Esophagus mucosa (tissue), 1 donor: ENCODE results near the gene DCAF15. TPM values are rescaled to one million over a fixed set of nuclear protein-coding genes. Genes with fewer than 3 reads are reported as not detected.

Experiments
- ATAC-seq: fragments of 200-7000 bp; cut with Tn5 transposase; one replicate; pipeline ENCODE4 v1.9.1; 2020
- total RNA-seq: library from RNA; stranded (reverse); gene quantifications from one replicate; pipeline ENCODE4 v1.2.4, GENCODE V29; 2023
- donor health status: DM: yes; HTN: yes; CAD: no.

DCAF15 gene
- total RNA-seq, 1 donor from 2014 or later: 18.2 TPM

DNA sequence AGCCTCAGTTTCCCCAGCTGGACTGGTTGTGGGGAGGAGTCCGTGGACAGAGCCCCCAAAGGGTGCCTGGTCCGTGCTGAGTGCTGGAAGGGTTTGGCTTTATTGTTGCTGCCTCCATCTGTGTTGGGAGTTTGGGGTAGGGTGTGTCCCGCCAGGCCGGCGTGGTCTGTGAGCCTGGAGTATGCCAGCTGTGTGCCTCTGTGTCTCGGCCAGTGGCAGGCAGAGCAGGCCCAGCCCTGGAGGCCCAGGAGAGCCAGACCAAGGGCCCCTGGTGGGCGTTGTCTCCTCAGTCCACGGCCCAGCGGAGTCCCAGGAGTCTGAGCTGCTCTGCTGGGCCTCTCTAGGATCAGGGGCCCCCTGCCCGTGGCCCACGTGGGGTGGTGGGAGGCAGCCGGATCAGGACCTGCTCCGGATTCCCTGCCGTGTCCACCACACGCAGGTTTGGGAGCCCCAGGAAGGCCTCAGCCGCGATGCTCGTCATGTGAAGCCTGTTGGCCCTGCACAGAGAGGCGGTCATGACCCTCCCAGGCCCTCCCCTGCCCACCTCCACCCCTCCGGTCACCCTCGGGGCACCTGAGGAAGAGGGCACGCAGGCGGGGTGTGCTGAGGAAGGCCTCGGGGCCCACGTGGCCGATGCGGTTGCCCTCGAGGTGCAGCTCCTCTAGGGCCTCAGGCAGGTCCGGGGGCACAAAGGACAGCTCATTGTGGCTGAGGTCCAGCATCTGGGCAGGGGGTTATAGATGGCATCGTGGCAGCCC is 20.7 kb upstream of the DCAF15 start:
- no peak for ATAC-seq

DNA sequence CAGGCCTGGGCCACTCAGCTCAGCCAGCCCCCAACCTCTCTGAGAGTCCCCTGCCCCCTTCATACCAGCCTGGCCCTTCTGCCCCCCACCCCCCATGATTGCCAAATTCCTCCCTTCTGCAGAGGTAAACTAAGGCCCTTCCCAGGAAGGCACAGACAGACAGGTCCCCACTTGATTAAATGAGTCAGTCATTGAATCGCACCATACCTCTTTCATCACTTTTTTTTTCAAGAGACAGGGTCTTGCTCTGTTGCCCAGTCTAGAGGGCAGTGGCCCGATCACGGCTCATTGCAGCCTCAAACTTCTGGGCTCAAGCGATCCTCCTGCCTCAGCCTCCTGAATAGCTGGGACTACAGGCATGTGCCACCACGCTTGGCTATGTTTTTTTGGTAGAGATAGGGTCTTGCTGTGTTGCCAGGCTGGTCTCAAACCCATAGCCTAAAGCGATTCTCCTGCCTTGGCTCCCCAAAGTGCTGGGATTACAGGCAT is 20.1 kb upstream of the DCAF15 start:
- ATAC-seq: no peak

DNA sequence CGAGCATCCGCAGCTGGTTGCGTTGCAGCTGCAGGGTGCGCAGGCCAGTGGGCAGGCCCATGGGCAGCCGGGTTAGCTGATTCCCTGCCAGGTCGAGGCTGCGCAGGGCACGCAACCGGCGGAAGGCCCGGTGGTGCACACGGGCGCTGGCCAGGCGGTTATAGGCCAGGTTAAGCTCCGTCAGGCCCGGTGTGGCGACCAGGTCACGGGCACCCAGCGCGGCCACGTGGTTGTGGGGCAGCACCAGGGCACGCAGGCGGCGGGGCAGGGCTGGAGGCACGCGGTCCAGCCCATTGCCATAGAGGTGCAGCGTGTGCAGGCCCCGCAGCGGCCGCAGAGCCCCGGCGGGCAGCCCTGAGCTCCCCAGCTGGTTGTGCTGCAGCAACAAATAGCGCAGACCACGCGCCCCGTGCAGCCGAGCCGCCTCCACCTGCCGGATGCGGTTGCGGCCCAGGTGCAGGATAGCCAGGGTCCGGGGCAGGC is 19.4 kb upstream of the DCAF15 start:
- ATAC-seq: no peak

DNA sequence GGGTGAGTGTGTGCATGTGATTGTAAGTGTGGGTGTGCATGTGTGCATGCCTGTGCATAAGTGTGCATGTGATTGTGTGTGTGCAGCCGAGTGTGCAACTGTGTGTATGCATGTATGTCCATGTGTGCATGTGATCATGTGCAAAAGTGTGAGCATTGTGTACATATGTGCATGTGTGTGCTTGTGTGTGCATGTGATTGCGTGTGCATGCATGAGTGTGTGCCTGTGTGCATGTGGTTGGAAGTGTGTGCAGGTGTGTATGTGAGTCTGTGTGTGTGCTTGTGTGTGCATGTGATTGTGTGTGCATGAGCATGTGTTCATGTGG is 17.6 kb upstream of the DCAF15 start:
- no peak for ATAC-seq

DNA sequence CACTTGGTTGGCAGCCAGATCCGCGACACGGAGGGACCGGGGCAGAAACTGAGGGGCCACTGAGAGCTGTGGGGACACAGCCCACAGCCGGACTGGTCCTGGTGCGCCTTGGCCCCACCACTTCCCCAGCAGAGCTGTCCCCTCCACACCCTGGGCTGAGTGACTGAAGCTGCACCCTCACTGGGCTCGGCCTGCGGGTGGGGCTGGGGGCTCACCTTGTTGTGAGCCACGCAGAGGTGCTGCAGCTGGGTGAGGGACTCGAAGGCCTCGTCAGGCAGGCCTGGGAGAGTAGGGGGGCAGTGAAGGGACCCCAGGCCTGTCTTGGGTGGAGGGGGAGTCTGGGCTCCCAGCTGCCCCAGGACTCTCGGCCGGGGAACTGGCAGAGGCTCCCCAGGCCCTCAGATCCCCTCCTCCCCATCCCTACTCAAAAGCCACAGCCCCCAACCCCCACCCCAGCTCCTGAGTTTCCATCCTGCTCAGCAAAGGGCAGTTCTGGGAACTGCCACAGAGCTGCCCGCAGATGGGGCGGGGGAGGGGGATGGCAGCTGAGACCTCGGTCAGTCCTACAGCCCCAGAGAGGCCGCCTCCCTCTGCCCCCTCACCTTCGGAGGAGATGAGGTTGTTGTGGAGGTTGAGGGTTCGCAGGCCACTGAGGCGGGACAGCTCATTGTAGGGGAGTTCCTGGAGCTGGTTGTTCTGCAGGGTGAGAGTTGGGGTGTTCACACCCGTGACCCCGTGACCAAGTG is 16.4 kb upstream of the DCAF15 start:
- ATAC-seq: no peak

DNA sequence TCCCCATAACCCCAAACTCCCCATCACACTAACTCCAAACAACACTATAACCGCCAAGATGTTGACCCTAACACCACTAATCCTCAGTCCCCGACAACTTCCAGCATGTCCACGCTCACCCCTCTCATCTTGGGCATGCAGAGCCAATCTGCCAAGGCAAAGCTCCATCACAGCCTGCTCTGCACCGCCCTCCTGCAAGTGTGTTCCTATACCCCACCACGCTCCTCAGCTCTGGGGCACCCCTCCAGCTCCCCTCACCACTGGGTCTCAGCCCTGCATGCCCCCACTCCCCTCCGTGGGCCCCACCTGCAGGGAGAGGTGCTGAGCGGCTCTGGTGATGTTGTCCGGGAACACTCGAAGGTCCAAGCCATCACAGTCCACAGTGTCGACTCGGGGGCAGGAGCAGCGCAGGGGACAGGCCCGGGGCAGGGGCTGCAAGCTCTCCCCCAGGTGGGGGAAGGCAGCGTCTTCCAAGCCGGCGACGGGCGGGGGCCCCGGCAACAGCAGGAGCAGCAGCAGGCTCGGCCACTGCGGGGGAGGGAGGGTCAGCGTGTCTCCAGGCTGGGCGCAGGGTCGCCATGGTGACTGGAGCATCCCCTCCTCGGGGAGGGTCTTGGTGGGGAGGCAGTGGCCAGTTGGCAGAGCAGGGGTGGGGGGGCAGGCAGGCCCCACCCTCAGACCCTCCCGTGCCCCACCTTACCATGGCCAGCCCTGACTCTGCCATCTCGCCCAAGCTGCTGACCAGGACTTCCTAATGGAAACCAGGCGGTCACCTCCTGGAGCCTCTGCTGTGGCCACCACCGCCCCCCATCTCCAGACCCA is 14.6 kb upstream of the DCAF15 start:
- ATAC-seq: no peak

DNA sequence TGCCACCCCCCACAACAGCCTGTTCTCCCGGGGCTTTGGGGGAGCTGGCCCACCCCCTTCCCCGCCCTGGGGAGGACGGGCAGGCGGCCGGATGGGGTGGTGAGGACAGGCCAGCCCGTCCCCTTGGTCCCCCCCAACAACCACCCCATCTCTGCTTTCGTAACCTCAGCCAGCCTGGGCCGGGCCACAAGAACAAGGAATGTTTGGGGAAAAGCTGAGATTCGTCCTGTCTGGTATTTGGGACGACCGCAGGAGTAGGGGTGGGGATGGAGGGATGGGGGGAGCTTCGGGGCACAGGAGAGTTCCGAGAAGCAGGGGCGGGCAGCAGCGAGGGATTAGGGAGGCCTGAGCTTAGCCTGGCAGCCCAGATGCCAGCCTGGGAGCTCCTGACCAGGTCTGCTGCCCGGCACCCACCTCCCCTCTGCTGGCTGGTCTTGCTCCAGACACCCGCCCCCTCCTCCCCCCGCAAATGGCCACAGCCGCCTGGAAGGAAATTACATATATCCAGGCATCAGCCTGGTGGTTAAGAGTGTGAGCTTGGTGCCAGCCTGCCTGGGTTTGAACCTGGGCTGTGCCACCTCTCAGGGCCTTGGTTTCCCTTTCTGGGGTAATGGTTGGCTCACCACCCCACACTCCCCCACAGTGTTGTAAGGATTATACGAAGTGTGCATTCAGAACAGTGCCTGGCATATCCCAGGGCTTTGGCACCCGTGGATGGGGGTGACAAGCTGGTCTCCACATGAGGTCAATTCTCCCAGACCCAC is 13.8 kb upstream of the DCAF15 start, which contains the start of gene PODNL1:
PODNL1 (minus strand) TSS at position 117 of the 764 bp plus-strand sequence. CDS start 236 bp downstream, outside the sequence.
- peak; percentile 21 for ATAC-seq

DNA sequence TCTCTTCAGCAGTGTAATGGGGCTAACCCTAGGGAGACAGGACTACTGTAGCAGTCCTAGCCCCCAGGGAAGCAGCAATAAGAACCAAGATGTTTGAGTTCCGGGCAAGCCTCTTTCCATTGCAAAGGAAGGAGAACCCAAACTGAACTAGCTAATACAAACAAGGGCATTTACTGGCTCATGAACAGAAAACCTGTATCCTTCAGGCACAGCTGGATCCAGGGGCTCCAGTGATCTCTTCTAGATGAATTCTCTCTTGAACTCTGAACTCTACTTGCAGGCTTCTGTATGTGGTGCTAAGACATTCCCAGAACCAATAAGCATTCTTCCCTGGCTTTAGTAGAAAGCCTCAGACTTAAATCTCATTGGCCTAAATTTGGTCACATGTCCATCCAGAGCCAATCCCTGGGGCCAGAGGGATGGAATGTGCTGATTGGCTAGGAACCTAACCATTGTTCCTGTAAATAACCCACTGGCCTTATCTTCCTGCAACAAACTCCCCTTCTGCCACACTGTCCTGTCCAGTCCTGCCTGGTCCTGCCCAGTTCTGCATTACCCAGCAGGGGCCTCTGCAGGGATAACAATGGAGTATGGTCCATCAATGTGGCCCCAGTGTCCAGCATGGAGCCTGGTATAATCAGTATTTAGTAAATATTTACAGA is 10.2 kb upstream of the DCAF15 start:
- ATAC-seq: no peak

DNA sequence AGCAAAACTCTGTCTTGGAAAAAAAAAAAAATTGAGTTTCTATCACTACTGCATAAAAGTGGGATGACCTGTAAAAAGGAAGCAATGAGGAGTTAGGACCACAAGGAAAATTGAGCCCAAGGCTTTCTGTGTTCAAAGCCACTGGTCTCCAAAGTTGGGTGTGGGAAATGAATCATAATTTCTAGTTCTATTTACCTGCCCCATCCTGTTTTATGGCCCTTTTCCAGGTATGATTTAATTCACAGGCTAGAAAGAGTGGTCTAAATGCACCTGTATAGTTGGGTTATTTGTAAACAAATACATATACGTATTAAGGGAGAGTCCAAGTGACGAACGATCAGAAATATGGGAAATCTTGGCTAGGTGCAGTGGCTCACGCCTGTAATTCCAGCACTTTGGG is 5.9 kb upstream of the DCAF15 start:
- ATAC-seq: peak; percentile 60

DNA sequence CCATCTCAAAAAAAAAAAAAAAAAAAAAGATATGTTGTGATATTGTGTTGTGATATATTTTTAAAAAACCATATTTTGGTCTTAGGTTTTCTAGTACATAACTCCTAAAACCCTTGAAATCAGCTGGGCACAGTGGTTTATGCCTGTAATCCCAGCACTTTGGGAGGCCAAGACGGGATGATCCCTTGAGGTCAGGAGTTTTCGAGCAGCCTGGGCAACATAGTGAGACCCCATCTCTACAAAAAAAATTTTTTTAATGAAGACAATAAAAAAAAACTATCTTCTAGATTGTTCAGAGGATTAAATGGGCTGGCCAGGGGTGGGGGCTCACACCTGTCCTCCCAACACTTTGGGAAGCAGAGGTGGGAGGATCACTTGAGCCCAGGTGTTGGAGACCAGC is 1.3 kb upstream of the DCAF15 start:
- no peak for ATAC-seq

DNA sequence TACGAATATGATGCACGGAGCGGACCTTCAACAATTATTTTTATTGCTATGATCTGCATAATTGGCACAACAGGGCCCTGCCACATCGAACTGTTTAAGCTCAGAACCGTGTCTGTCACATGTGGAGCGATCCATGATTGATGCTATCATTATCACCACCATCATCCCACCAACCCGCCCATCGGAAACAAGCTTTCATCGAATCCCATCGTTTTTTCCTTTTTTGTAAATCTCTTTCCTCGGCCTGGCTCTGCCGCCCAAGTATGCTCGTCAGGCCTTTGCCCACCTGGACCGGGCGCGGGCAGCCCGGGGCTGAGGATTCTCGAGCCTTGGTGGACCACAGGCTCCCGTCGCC is 533 bp upstream of the DCAF15 start:
- ATAC-seq: no peak

DNA sequence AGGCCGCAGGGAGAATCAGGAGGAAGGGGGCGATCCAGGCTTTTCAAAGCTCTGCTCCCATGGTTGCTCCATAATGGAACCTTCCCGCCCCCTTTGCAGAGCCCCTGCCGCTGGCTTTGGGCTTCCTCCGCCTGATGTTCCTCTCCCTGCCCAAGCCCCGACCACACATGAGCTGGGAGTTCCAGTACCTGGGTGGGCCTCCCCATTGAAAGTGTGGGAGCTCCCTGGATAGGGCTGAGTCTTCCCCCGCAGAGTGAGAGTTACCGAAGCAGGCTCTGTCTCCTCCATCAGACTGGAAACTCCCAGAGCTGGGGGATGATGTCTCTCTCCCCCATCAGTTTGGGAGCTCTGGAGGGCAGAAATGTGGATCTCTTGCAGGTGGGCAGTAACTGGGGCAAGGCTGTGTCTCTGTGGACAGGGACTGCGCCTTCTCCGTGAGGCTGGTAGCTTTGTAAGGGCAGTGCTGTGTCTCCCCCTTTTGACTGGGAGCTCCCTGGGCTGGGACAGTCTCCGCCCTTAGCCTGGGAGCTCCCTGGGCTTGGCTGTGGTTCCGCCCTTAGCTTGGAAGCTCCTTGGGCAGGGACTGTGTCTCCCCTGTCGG is 722 bp downstream of the DCAF15 start:
- ATAC-seq: peak; percentile 61

DNA sequence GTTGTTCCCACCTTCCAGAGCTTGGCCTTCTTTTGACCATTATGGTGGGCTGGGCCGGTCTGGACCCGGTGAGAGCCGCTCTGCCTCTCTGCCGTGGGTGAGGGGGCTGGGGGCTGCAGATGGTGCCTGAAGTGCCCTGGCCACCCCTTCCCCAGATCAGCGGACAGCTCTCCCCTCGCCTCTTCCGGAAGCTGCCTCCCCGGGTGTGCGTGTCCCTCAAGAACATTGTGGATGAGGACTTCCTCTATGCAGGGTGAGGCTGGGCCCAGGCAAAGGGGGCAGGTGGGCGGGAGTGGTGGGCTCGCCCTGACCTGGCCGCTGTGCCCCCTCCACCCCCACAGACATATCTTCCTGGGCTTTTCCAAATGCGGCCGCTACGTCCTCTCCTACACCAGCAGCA is 1.9 kb downstream of the DCAF15 start:
- ATAC-seq: no peak

DNA sequence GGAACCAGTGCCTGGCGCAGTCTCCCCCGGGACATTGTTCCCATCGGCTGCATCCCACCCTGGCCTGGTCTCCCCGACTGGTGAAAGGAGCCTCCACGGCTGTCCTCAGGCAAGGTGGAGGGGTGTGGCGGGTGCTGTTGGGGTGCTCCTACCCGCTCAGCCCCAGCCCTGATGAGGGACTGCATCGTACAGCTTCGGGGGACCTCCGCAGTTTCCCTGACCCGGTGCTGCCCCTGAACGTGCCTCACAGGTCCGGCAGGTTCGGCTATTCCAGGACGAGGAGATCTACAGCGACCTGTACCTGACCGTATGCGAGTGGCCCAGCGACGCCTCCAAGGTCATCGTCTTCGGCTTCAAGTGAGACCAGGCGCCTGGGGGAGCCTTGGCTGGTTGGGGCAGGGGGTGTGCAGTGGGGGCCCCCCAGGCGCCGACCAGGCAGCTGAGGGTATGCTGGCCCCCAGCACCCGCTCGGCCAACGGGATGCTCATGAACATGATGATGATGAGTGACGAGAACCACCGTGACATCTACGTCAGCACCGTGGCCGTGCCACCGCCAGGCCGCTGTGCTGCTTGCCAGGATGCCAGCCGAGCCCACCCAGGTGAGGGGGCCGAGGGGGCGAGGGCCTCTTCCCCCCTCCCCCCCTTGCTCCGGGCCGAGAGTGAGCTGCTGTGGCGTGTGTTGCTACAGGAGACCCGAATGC is 3.5 kb downstream of the DCAF15 start:
- no peak for ATAC-seq

DNA sequence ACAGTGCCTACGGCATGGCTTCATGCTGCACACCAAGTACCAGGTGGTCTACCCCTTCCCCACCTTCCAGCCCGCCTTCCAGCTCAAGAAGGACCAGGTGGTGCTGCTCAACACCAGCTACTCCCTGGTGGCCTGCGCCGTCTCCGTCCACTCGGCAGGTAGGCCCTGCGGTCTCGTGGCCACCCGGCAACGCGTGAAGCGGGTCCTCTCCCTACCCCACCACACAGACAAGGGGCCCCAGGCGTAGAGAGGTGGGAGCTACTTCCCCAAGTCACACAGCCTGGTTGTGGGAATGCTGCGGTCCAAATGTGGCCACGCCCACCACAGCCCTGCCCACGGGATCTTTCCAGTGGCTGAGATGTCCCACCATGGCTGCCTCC is 4.0 kb downstream of the DCAF15 start:
- no peak for ATAC-seq

DNA sequence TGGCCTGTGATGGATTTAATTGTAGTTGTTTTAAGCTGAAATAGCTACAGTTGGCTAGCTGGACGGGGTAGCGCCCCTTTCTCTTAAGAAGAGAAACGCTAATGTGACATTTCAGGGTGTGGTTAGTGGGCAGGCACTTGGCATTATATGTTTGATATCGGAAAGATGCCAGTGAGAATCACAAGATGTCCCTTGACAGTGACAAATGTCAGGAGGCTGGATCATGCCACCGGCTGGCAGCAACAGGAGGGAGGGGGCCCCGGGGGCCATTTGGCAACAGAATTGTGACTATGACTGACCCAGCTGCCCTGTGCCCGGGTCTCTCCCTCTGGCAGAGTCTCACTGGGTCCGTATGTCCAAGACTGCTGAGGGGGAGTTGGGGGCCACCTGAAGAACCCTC is 4.7 kb downstream of the DCAF15 start:
- no peak for ATAC-seq

DNA sequence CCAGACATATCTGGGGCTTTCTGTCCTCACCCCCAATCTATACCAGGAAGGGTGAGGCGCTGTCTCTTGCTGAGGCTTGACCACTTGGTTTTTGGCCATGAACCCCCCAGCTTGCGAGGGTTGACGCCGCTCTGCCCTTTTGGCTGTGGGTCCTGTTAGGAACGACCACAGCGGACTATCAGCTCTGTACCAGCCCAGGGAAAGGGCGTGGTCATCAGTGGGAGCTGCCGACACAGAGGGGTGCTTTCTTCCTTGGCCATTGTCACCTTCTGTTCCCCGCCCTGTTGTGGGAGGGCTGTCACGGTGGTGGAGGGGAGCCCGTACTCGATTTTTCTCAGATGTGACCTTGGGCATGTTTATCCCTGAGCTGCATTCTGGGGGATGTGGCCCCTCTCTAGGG is 5.7 kb downstream of the DCAF15 start:
- no peak for ATAC-seq

DNA sequence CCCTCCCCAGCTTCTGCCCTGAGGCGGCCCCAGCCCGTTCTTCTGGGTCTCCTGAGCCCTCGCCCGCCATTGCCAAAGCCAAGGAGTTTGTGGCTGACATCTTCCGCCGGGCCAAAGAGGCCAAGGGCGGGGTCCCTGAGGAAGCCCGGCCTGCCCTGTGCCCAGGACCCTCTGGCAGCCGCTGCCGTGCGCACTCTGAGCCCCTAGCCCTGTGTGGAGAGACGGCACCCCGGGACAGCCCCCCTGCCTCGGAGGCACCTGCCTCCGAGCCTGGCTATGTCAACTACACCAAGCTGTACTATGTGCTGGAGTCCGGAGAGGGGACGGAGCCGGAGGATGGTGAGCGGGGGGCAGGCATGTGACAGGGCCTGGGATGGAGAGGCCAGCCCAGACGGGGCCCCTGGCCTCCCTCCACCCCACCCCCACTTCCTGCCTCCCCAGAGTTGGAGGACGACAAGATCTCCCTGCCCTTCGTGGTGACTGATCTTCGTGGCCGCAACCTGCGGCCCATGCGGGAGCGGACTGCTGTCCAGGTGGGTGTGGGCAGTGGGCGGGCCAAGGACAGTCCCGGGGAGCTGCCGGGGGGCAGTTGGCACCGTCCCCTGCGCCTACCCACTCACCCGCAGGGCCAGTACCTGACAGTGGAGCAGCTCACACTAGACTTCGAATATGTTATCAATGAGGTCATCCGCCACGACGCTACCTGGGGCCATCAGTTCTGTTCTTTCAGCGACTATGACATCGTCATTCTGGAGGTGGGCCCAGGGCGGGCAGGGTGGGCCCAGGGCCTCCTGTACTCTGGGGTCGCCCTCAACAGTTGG is 7.0 kb downstream of the DCAF15 start:
- ATAC-seq: peak; percentile 3

DNA sequence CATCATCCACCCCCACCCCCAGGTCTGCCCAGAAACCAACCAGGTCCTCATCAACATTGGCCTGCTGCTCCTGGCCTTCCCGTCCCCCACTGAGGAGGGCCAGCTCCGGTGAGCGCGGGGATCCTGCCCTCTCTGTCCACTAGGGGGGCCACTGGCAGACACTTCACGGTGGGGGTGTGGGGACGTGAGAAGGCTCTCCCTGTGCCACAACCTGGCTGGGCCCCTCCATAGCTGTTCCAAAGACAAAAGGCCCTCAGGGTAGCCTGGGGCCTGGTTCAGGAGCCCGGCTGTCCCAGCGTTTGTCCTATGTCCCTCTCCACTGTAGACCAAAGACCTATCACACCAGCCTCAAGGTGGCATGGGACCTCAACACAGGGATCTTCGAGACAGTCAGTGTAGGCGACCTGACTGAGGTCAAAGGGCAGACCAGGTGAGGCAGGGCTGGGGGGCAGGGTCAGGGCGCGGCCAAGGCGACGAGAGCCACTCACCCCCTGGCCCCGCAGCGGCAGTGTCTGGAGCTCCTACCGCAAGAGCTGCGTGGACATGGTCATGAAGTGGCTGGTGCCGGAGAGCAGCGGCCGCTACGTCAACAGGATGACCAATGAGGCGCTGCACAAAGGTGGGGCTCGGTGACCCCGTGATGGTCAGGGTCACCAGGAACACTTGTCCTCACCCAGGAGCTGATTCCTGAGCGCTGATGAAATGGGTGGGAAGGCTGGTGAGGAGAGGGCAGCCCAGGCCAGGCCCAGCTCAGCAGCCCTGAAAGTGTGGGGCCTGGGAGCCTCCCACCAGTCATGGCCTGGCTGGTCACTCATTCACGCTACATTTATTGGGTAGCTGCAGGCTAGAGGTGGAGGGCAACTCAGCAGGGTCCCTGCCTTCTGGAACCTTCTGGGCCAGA is 7.9 kb downstream of the DCAF15 start:
- no peak for ATAC-seq
